ENCODE measurements around the gene SH3D19. TPM values are rescaled to one million over a fixed set of nuclear protein-coding genes. Genes with fewer than 3 reads are reported as not detected.
"Not testable (repeated sequence)": the region's sequence is repeated elsewhere in the genome, so short reads cannot be mapped to it uniquely, and the experiment has no call there.

SH3D19 gene
- total RNA-seq, 1 experiment from 2014 or later: 5.3 TPM

DNA sequence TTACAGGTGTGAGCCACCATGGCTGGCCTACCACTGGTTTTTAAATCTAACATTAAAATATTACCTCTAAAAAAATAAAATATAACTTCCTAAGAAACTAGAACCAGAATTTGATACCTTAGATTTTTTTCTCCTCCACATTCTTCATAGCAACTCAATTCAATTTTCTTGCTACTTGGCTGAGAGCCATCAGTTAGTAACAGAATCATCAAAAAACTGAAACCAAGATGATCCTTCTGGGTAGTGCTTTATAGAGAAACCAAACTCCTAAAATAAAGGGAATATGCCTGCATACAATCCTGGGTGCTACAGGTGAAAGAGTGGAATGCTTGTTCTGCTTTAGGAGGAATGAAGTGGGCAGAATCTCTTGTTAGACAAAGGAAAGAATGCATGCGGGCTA is 161.6 kb downstream of the SH3D19 start:
- Histone ChIP-seq H3K36me3 (no peaks in the 10 kb centered on the region), H3K27me3 (no peaks in the 10 kb centered on the region), H3K4me3 (no peak overlapping the region), H3K9me3 (no peaks in the 10 kb centered on the region)
- no peak for DNase-seq

DNA sequence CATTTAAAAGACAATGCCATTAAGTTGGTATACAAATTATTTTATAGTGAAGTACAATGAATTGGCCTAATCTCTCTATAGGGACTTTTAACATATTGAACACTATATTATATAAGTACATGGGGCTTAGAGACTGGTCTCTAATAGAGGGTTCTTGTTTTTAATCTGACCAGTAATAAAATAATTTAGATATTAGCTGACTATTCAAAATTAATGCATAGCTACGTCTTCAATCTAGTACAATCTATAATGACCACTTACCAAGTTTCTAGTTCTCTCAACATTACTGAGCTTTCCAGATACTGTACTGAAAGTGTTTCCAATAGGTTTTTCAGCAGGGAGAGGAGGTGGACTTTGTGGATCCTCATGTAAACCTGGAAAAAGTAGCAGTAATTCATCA is 166.4 kb downstream of the SH3D19 start:
- H3K36me3 ChIP-seq: peaks cover 3% of the 10 kb centered on the region; the same call in 1 of the 2 replicates
- DNase-seq: no peak
- H3K4me3 ChIP-seq: no peak overlapping the region
- no peaks in the 10 kb centered on the region for H3K9me3 ChIP-seq
- no peaks in the 10 kb centered on the region for H3K27me3 ChIP-seq

DNA sequence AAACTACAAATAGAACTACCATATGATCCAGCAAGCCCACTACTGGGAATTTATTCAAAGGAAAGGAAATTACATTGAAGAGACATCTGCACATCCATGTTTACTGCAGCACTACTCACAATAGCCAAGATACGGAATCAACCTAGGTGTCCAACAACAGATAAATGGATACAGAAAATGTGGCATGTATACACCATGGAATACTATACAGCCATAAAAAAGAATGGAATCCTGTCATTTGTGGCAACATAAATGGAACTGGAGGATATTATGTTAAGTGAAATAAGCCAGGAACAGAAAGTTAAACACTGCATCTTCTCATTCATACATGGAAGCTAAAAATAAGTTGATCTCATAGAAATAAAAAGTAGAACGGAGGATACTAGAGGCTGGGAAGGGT is 167.9 kb downstream of the SH3D19 start:
- H3K27me3 ChIP-seq: no peaks in the 10 kb centered on the region
- H3K36me3 ChIP-seq: peaks cover 3% of the 10 kb centered on the region; the same call in 1 of the 2 replicates
- no peak overlapping the region for H3K4me3 ChIP-seq
- H3K9me3 ChIP-seq: no peaks in the 10 kb centered on the region
- no peak for DNase-seq

- Histone ChIP-seq H3K27me3 (no peaks in the 10 kb centered on the region), H3K4me3 (no peak overlapping the region), H3K9me3 (no peaks in the 10 kb centered on the region), H3K36me3 (peaks cover 3% of the 10 kb centered on the region; the same call in 1 of the 2 replicates)
- no peak for DNase-seq
Measured at GRCh38 chr4:151153585-151153984, 171.8 kb downstream of the SH3D19 start.

GRCh38 chr4:151152028-151152427 is 173.4 kb downstream of the SH3D19 start:
- Histone ChIP-seq H3K36me3 (no peaks in the 10 kb centered on the region), H3K9me3 (no peaks in the 10 kb centered on the region), H3K27me3 (no peaks in the 10 kb centered on the region), H3K4me3 (no peak overlapping the region)
- no peak for DNase-seq

DNA sequence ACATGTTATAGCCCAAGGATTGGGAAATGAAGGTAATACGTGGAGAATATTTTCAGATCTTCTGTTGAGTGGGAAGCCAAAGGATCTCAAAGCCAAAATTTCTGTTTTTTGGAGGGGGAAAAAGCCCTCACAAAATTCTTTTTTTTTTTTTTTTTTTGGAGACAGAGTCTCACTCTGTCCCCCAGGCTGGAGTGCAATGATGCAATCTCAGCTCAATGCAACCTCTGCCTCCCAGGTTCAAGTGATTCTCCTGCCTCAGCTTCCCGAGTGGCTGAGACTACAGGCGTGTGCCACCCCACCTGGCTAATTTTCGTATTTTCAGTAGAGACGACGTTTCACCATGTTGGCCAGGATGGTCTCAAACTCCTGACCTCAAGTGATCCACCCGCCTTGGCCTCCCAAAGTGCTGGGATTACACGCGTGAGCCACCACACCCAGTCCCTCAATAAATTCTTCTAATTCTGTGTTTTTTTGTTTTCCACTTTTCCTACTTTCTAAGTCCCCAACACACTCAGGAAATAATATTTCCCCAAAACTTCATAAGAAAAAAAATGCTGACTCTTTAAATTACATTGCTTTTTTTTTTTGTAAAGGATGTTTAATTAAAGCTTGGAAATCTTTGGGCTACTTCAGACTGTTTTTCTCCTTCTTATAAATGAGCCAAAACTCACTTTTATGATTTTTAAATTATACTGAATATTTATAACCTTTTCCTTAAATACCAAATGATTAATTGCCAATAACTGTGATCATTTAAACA is 174.4 kb downstream of the SH3D19 start:
- Histone ChIP-seq H3K9me3 (no peaks in the 10 kb centered on the region), H3K27me3 (no peaks in the 10 kb centered on the region), H3K4me3 (no peak overlapping the region), H3K36me3 (no peaks in the 10 kb centered on the region)
- no peak for DNase-seq

GRCh38 chr4:151148261-151148660 is 177.1 kb downstream of the SH3D19 start:
- Histone ChIP-seq H3K27me3 (no peaks in the 10 kb centered on the region), H3K36me3 (no peaks in the 10 kb centered on the region), H3K9me3 (no peaks in the 10 kb centered on the region), H3K4me3 (no peak overlapping the region)
- no peak for DNase-seq

DNA sequence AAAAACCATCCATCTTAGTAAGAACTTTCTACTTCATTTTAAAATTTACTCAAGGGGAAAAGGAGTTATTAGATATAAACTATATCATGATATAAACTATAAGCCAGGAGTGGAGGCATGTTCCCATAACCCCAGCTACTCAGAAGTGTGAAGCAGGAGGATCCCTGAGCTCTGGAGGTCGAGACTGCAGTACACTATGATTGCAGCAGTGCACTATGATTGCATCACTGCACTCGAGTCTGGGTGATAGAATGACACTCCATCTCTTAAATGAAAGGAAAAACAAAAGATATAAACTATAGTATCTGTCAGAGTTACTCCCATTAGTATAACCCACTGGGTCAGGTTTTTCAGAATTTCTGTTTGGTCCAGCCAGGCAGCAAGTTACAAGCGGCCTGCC is 178.4 kb downstream of the SH3D19 start:
- no peak for DNase-seq
- H3K36me3 ChIP-seq: no peaks in the 10 kb centered on the region
- H3K9me3 ChIP-seq: no peaks in the 10 kb centered on the region
- H3K4me3 ChIP-seq: no peak overlapping the region
- H3K27me3 ChIP-seq: no peaks in the 10 kb centered on the region

DNA sequence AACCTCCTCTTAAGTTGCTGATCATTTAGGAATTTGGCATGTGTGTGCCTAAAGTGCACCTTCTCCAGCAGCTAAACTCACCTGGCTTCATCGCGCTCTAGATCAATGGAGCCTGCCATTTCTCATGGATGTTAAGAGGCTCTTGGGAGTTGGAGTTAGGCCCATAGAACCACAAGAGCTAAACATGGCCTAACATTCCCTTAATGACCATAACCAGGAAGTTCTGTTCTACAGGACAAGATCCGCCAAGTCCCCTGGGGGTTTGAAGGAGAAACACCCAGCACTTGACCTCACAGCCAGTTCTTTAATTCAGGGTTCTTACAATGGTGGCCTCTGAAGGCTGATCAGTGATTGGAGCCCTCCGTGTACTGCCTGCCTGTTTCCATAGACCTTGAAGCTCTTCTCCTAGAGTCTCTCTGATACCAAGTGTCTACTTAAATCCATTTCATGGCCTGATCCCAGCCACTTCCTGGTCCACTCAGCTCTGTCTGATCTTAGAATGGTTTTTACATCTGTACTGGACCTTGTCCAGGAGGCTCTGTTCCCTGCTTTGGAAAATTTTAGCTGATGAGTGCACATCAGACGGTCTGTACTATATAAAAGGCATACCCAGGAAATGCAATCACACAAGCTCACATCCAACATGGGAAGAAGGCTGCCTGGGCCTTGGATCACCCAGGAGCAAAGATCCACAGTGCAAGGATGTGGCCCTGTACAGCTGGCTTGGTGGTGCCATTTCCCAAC is 180.9 kb downstream of the SH3D19 start:
- Histone ChIP-seq H3K36me3 (no peaks in the 10 kb centered on the region), H3K27me3 (no peaks in the 10 kb centered on the region), H3K9me3 (no peaks in the 10 kb centered on the region), H3K4me3 (no peak overlapping the region)
- no peak for DNase-seq

DNA sequence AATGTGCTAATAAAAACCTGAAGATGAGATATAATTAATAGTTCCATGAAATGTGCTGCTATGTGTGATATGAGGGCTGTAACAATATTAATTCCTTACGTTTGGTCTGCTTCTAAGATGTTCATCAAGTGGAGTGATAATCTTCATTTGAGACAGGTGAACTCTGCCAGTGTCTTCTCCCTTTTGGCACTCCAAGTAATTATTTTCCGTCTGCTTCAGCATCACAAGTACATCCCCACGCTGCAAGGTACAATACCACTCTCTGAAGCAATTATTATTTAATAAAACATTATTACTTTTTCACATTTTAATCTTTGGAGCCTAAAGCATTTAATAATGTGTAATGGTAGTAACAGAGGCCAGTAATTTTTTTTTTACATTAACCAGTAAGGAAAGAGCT is 181.6 kb downstream of the SH3D19 start:
- Histone ChIP-seq H3K4me3 (no peak overlapping the region), H3K9me3 (no peaks in the 10 kb centered on the region), H3K27me3 (no peaks in the 10 kb centered on the region), H3K36me3 (no peaks in the 10 kb centered on the region)
- no peak for DNase-seq

- Histone ChIP-seq H3K9me3 (no peaks in the 10 kb centered on the region), H3K27me3 (no peaks in the 10 kb centered on the region), H3K36me3 (no peaks in the 10 kb centered on the region), H3K4me3 (no peak overlapping the region)
- DNase-seq: no peak
Measured at GRCh38 chr4:151143162-151143561, 182.2 kb downstream of the SH3D19 start.

- Histone ChIP-seq H3K9me3 (no peaks in the 10 kb centered on the region), H3K36me3 (no peaks in the 10 kb centered on the region), H3K4me3 (no peak overlapping the region), H3K27me3 (no peaks in the 10 kb centered on the region)
- no peak for DNase-seq
Measured at GRCh38 chr4:151142758-151143157, 182.6 kb downstream of the SH3D19 start.

GRCh38 chr4:151139814-151140213 is 185.6 kb downstream of the SH3D19 start:
- DNase-seq: no peak
- Histone ChIP-seq H3K27me3 (no peaks in the 10 kb centered on the region), H3K9me3 (no peaks in the 10 kb centered on the region), H3K4me3 (no peak overlapping the region), H3K36me3 (no peaks in the 10 kb centered on the region)

DNA sequence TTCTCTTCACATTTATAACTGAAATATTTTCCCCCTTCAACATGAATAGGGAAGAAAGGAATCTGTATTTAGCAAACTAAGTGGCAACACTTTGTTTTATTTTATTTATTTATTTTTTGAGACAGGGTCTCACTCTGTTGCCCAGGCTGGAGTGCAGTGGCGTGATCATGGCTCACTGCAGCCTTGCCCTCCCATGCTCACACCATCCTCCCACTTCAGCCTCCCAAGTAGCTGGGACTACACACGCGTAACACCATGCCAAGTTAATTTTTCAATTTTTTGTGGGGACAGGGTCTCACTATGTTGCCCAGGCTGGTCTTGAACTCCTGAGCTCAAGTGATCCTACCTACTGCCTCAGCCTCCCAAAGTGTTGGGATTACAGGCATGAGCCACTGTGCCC is 189.4 kb downstream of the SH3D19 start:
- not testable (repeated sequence) for H3K27me3 ChIP-seq, H3K4me3 ChIP-seq, H3K9me3 ChIP-seq, DNase-seq, H3K36me3 ChIP-seq

DNA sequence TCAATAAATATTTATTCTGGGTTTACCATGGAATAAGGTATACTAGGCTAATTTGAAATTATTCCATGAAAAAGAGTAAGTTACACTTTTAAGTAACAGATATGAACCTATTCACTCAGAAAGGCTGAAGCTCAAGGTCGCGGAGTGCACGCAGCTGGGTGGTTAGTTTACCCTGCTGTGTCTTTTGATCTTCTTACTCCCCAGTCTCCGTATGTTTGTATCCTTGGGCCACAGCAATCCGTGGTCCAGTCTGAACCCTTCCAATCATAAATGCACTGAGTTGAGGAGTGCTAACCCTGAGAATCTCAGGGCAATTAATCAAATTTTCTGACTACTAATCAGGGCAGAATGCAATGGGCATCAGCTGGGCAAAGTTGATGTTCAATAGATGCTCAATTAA is 192.1 kb downstream of the SH3D19 start:
- Histone ChIP-seq H3K4me3 (no peak overlapping the region), H3K9me3 (no peaks in the 10 kb centered on the region), H3K27me3 (no peaks in the 10 kb centered on the region), H3K36me3 (no peaks in the 10 kb centered on the region)
- no peak for DNase-seq

GRCh38 chr4:151129796-151130195 is 195.6 kb downstream of the SH3D19 start:
- Histone ChIP-seq H3K4me3 (no peak overlapping the region), H3K27me3 (no peaks in the 10 kb centered on the region), H3K9me3 (no peaks in the 10 kb centered on the region), H3K36me3 (no peaks in the 10 kb centered on the region)
- DNase-seq: no peak

GRCh38 chr4:151117371-151117962 is 207.9 kb downstream of the SH3D19 start:
- no peak overlapping the region for H3K4me3 ChIP-seq
- H3K36me3 ChIP-seq: no peaks in the 10 kb centered on the region
- no peaks in the 10 kb centered on the region for H3K27me3 ChIP-seq
- no peaks in the 10 kb centered on the region for H3K9me3 ChIP-seq
- peak; percentile 17 for DNase-seq

- H3K4me3 ChIP-seq: no peak overlapping the region
- no peak for DNase-seq
Measured at GRCh38 chr4:151114986-151115385, 210.4 kb downstream of the SH3D19 start.

More at GRCh38 chr4:151114986-151115385, 210.4 kb downstream of the SH3D19 start:
- Histone ChIP-seq H3K36me3 (no peaks in the 10 kb centered on the region), H3K9me3 (no peaks in the 10 kb centered on the region), H3K27me3 (no peaks in the 10 kb centered on the region)
